Mesenchymal stem cell (in vitro differentiated cells and primary cell): Measurements from ENCODE around the gene RCAN2.
"Not testable (repeated sequence)": the region's sequence is repeated elsewhere in the genome, so short reads cannot be mapped to it uniquely, and the experiment has no call there.

Source experiments
- DNase-seq: peaks from one replicate; pipeline ENCODE4 v3.0.0-alpha.2; 2013
- H2AFZ ChIP-seq: one replicate; pipeline ENCODE4 v1.6.1; 2013; ENCODE audit warnings: low read depth, mild to moderate bottlenecking, control low read depth, inconsistent platforms, low read length, moderate library complexity
- H2AK5ac ChIP-seq: 2 replicates; pipeline ENCODE4 v1.6.1; 2013; ENCODE audit warnings: low read length, moderate library complexity, mild to moderate bottlenecking, inconsistent platforms; ENCODE audit not compliant: severe bottlenecking
- H2BK120ac ChIP-seq: one replicate; pipeline ENCODE4 v1.6.1; 2013; ENCODE audit warnings: low read depth, mild to moderate bottlenecking, inconsistent platforms, low read length, moderate library complexity
- H2BK12ac ChIP-seq, 2 experiments: one replicate each; pipeline ENCODE4 v1.6.1; 2013; ENCODE audit warnings: inconsistent platforms in 2 of 2, low read length in 2 of 2, mild to moderate bottlenecking in 2 of 2, moderate library complexity in 2 of 2, control low read depth in 1 of 2
- H2BK15ac ChIP-seq: one replicate; pipeline ENCODE4 v1.6.1; 2013; ENCODE audit warnings: mild to moderate bottlenecking, low read depth, inconsistent platforms; ENCODE audit not compliant: poor library complexity, severe bottlenecking
- H2BK5ac ChIP-seq: 2 replicates; pipeline ENCODE4 v1.6.1; 2013; ENCODE audit warnings: low read depth, mild to moderate bottlenecking, low read length, control low read depth, inconsistent platforms; ENCODE audit not compliant: poor library complexity, severe bottlenecking
- H3K14ac ChIP-seq, 2 experiments: one replicate each; pipeline ENCODE4 v1.6.1; 2013; ENCODE audit warnings: inconsistent platforms in 2 of 2, low read length in 2 of 2, control low read depth in 1 of 2, mild to moderate bottlenecking in 1 of 2, moderate library complexity in 1 of 2
- H3K18ac ChIP-seq, 2 experiments: one replicate each; pipeline ENCODE4 v1.6.1; 2013; ENCODE audit warnings: inconsistent platforms in 2 of 2, low read length in 2 of 2, control low read depth in 1 of 2, low read depth in 1 of 2, mild to moderate bottlenecking in 1 of 2
- H3K23ac ChIP-seq, 2 experiments: one replicate each; pipeline ENCODE4 v1.6.1; 2013; ENCODE audit warnings: inconsistent platforms in 2 of 2, low read length in 2 of 2, mild to moderate bottlenecking in 2 of 2, moderate library complexity in 2 of 2, control low read depth in 1 of 2
- H3K27ac ChIP-seq: 2 replicates; pipeline ENCODE4 v1.5.1; 2013; ENCODE audit warnings: mild to moderate bottlenecking, moderate library complexity, low read length, control low read depth, inconsistent platforms; ENCODE audit not compliant: poor library complexity, severe bottlenecking
- H3K27me3 ChIP-seq, 2 experiments: 2 replicates each; pipeline versions ENCODE4 v1.6.1 to v1.7.0; 2013; ENCODE audit warnings: low read length in 2 of 2, mild to moderate bottlenecking in 2 of 2, moderate library complexity in 2 of 2, control low read depth in 1 of 2, inconsistent platforms in 1 of 2; ENCODE audit not compliant: control insufficient read depth in 1 of 2, insufficient read depth in 1 of 2
- H3K36me3 ChIP-seq, 2 experiments: 2 replicates each; pipeline versions ENCODE4 v1.6.1 to v1.7.0; 2013; ENCODE audit warnings: low read length in 2 of 2, control low read depth in 1 of 2, inconsistent platforms in 1 of 2, low read depth in 1 of 2, mild to moderate bottlenecking in 1 of 2; ENCODE audit not compliant: insufficient read depth in 2 of 2, control insufficient read depth in 1 of 2
- H3K4ac ChIP-seq, 2 experiments: one replicate each; pipeline ENCODE4 v1.6.1; 2013; ENCODE audit warnings: inconsistent platforms in 2 of 2, low read length in 2 of 2, mild to moderate bottlenecking in 2 of 2, moderate library complexity in 2 of 2, control low read depth in 1 of 2, low read depth in 1 of 2
- H3K4me1 ChIP-seq: 2 replicates; pipeline ENCODE4 v1.6.1; 2013; ENCODE audit warnings: low read depth, low read length, control low read depth; ENCODE audit not compliant: control insufficient read depth, insufficient read depth
- H3K4me2 ChIP-seq: 2 replicates; pipeline ENCODE4 v1.6.1; 2013; ENCODE audit warnings: low read length, mild to moderate bottlenecking, inconsistent platforms; ENCODE audit not compliant: poor library complexity, severe bottlenecking
- H3K4me3 ChIP-seq, 2 experiments: 2 replicates each; pipeline versions ENCODE4 v1.5.1 to v1.7.0; 2013; ENCODE audit warnings: low read length in 2 of 2, mild to moderate bottlenecking in 2 of 2, control low read depth in 1 of 2, low read depth in 1 of 2; ENCODE audit not compliant: insufficient read depth in 1 of 2
- H3K79me1 ChIP-seq: replicated peaks from 2 replicates; pipeline ENCODE4 v1.6.1; 2013; ENCODE audit warnings: mild to moderate bottlenecking, control low read depth, low read length, inconsistent platforms; ENCODE audit not compliant: poor library complexity, severe bottlenecking
- H3K9ac ChIP-seq: 2 replicates; pipeline ENCODE4 v1.7.0; 2013; ENCODE audit warnings: mild to moderate bottlenecking, low read length, moderate library complexity
- H3K9me3 ChIP-seq: 2 replicates; pipeline ENCODE4 v1.7.0; 2013; ENCODE audit warnings: mild to moderate bottlenecking, low read length; ENCODE audit not compliant: control insufficient read depth
- H4K8ac ChIP-seq: one replicate; pipeline ENCODE4 v1.6.1; 2013; ENCODE audit warnings: inconsistent platforms, mild to moderate bottlenecking, low read length, moderate library complexity
- H4K91ac ChIP-seq: one replicate; pipeline ENCODE4 v1.6.1; 2013; ENCODE audit warnings: mild to moderate bottlenecking, low read length, inconsistent platforms
- WGBS: methylation state at CpG from one replicate; pipeline ENCODE4 v1.1.7; 2013; ENCODE audit warnings: mixed read lengths; 5-methylcytosine and 5-hydroxymethylcytosine counted together

The RCAN2 gene

DNA sequence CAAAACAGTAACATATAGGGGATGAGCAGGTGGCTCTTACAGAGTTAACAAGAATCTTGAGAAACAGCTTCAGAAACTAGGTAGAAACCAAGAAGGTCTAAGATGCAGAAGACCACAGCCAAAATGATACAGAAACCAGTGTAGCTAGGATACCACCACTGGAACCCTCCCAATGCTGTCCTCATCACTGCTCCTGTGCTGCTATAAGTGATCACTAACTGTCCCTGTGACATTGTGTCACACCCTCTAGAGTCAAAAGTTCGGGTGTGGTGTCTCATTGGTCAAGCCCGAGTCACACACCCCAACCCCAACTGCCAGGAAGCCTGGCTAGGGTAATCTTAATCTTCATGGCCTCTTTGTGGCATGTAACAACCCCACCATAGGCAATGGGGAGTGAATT, 153.1 kb downstream of the RCAN2 start:
- no peak overlapping the region for H4K8ac ChIP-seq
- H3K27ac ChIP-seq = no peak overlapping the region
- H3K9me3 ChIP-seq = no peaks in the 10 kb centered on the region
- H3K27me3 ChIP-seq = peaks cover 0 to 3% of the 10 kb centered on the region in 2 experiments
- H4K91ac ChIP-seq = no peak overlapping the region
- H3K18ac ChIP-seq = no peak overlapping the region
- H3K4me3 ChIP-seq = no peak overlapping the region
- no peak overlapping the region for H3K14ac ChIP-seq
- no peak overlapping the region for H2BK120ac ChIP-seq
- H3K36me3 ChIP-seq = no peaks in the 10 kb centered on the region
- H3K9ac ChIP-seq = no peak overlapping the region
- no peak overlapping the region for H3K4me2 ChIP-seq
- no peak overlapping the region for H2BK12ac ChIP-seq
- H3K23ac ChIP-seq = no peak overlapping the region
- no peak overlapping the region for H2BK15ac ChIP-seq
- no peak overlapping the region for H2AK5ac ChIP-seq
- no peak overlapping the region for H2AFZ ChIP-seq
- no peaks in the 10 kb centered on the region for H3K79me1 ChIP-seq
- 70% methylated on average over 2 of the region's 2 CpGs for WGBS
- H3K4ac ChIP-seq = no peak overlapping the region
- no peaks in the 10 kb centered on the region for H3K4me1 ChIP-seq
- DNase-seq = no peak
- no peak overlapping the region for H2BK5ac ChIP-seq

DNA sequence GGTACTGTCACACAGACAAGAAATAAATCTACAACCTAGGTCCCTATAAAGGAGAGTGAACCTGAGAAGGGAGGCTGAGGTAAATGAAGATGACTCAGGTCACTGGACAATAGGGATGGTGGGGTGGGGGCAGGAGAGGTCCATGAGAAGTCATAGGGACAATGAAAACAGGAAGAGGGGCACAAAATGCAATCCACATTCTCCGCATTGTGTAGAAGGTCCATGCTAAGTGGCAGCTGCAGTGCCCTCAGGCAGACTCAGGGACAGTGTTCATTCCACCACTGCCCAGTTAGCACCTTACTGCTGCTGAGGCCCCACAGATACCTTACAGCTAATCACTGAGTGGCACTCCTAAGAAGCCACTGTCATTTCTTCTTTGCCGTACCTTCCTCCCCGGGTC, 156.8 kb downstream of the RCAN2 start:
- Histone ChIP-seq H3K18ac (no peak overlapping the region), H3K9ac (no peak overlapping the region), H2AFZ (no peak overlapping the region), H3K9me3 (no peaks in the 10 kb centered on the region), H3K4ac (no peak overlapping the region), H2AK5ac (no peak overlapping the region), H3K27me3 (no peaks in the 10 kb centered on the region), H3K79me1 (no peaks in the 10 kb centered on the region), H2BK12ac (no peak overlapping the region), H3K14ac (no peak overlapping the region), H3K36me3 (no peaks in the 10 kb centered on the region), H2BK120ac (no peak overlapping the region), H2BK5ac (no peak overlapping the region), H3K4me3 (no peak overlapping the region), H3K27ac (no peak overlapping the region), H2BK15ac (no peak overlapping the region), H4K8ac (no peak overlapping the region), H3K4me1 (no peaks in the 10 kb centered on the region), H4K91ac (no peak overlapping the region), H3K4me2 (no peak overlapping the region), H3K23ac (no peak overlapping the region)
- 94% methylated on average over 3 of the region's 3 CpGs for WGBS
- no peak for DNase-seq

DNA sequence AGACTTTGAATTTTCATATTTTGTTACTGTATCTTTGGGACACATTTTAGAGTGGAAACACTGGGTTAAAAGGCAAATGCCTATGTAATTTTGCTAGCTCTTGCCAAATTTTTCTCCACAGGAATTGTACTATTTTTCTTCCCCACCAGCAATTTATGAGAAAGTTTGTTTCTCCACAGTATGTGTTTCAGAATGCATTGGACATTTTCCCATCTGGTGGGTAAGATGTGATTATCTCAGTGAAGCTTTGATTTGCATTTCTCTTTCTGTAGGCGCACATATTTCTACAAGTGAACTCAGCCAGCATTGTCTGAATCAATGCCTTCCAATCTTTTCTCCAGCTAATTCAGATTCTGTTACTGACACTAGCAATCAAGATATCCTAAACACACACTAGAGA, 157.8 kb downstream of the RCAN2 start:
- H3K27me3 ChIP-seq = no peaks in the 10 kb centered on the region
- no peak overlapping the region for H2BK120ac ChIP-seq
- WGBS = 100% methylated on average over 1 of the region's 1 CpG
- no peak overlapping the region for H3K23ac ChIP-seq
- H3K4me3 ChIP-seq = no peak overlapping the region
- H2BK5ac ChIP-seq = no peak overlapping the region
- H3K79me1 ChIP-seq = no peaks in the 10 kb centered on the region
- DNase-seq = no peak
- H2BK15ac ChIP-seq = no peak overlapping the region
- H3K4ac ChIP-seq = no peak overlapping the region
- H3K4me2 ChIP-seq = no peak overlapping the region
- H4K91ac ChIP-seq = no peak overlapping the region
- H3K9ac ChIP-seq = no peak overlapping the region
- H2AFZ ChIP-seq = no peak overlapping the region
- no peak overlapping the region for H3K27ac ChIP-seq
- H3K9me3 ChIP-seq = no peaks in the 10 kb centered on the region
- H4K8ac ChIP-seq = no peak overlapping the region
- H3K4me1 ChIP-seq = no peaks in the 10 kb centered on the region
- no peak overlapping the region for H2AK5ac ChIP-seq
- H3K14ac ChIP-seq = no peak overlapping the region
- H2BK12ac ChIP-seq = no peak overlapping the region
- H3K18ac ChIP-seq = no peak overlapping the region
- H3K36me3 ChIP-seq = no peaks in the 10 kb centered on the region

DNA sequence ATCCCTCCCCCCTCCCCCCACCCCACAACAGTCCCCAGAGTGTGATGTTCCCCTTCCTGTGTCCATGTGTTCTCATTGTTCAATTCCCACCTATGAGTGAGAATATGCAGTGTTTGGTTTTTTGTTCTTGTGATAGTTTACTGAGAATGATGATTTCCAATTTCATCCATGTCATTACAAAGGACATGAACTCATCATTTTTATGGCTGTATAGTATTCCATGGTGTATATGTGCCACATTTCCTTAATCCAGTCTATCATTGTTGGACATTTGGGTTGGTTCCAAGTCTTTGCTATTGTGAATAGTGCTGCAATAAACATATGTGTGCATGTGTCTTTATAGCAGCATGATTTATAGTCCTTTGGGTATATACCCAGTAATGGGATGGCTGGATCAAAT, 158.8 kb downstream of the RCAN2 start:
- H2BK5ac ChIP-seq, H3K23ac ChIP-seq, H3K27ac ChIP-seq, H3K9ac ChIP-seq, H2BK15ac ChIP-seq, H3K4me1 ChIP-seq, H2AK5ac ChIP-seq, H3K79me1 ChIP-seq, DNase-seq, H3K9me3 ChIP-seq, H3K4me3 ChIP-seq, H3K14ac ChIP-seq, H3K4me2 ChIP-seq, H3K36me3 ChIP-seq, H3K18ac ChIP-seq, H2BK120ac ChIP-seq, H3K4ac ChIP-seq, H2AFZ ChIP-seq, H3K27me3 ChIP-seq, H4K8ac ChIP-seq, H4K91ac ChIP-seq, H2BK12ac ChIP-seq: not testable (repeated sequence)
